ENCODE measurements around the gene CCR5. TPM values are rescaled to one million over a fixed set of nuclear protein-coding genes. Genes with fewer than 3 reads are reported as not detected.

The CCR5 gene
- total RNA-seq, 1 experiment from 2014 or later = not detected

- intact Hi-C loops (cut with micrococcal nuclease; ENCODE audit: unreplicated experiment) (no loop called here), in situ Hi-C loops (cut with HindIII; ENCODE audit: low pct_unique_long_range_greater_than_20kb, low sequenced_read_pairs) (no loop called here)
- ATAC-seq (no peak), DNase-seq (ENCODE audit: low read depth, low spot score) (no peak)
- Histone ChIP-seq H3K27ac (ENCODE audit: low read length) (no peak overlapping the region), H3K36me3 (ENCODE audit: control insufficient read depth, insufficient read depth, low read length) (no peaks in the 10 kb centered on the region), H3K27me3 (ENCODE audit: control insufficient read depth, insufficient read depth, low read length) (no peaks in the 10 kb centered on the region), H3K9me3 (ENCODE audit: control insufficient read depth, insufficient read depth, low read depth, low read length) (no peaks in the 10 kb centered on the region), H3K4me1 (ENCODE audit: control insufficient read depth, insufficient read depth, low read length) (no peaks in the 10 kb centered on the region), H3K4me3 (ENCODE audit: low read depth in 2 of 2, low read length in 2 of 2) (no peak overlapping the region)
- CTCF ChIA-PET = no interaction called here
- TF ChIP-seq POLR2AphosphoS5 (IDR thresholded peaks at IDR 0.05; ENCODE audit: low read depth, low read length) (no peak), CTCF (IDR thresholded peaks at IDR 0.05) (no peak), SIN3A (IDR thresholded peaks at IDR 0.05; ENCODE audit: borderline replicate concordance, insufficient read depth, low read depth, low read length) (no peak)
- TF ChIP-seq, protein P1, sequence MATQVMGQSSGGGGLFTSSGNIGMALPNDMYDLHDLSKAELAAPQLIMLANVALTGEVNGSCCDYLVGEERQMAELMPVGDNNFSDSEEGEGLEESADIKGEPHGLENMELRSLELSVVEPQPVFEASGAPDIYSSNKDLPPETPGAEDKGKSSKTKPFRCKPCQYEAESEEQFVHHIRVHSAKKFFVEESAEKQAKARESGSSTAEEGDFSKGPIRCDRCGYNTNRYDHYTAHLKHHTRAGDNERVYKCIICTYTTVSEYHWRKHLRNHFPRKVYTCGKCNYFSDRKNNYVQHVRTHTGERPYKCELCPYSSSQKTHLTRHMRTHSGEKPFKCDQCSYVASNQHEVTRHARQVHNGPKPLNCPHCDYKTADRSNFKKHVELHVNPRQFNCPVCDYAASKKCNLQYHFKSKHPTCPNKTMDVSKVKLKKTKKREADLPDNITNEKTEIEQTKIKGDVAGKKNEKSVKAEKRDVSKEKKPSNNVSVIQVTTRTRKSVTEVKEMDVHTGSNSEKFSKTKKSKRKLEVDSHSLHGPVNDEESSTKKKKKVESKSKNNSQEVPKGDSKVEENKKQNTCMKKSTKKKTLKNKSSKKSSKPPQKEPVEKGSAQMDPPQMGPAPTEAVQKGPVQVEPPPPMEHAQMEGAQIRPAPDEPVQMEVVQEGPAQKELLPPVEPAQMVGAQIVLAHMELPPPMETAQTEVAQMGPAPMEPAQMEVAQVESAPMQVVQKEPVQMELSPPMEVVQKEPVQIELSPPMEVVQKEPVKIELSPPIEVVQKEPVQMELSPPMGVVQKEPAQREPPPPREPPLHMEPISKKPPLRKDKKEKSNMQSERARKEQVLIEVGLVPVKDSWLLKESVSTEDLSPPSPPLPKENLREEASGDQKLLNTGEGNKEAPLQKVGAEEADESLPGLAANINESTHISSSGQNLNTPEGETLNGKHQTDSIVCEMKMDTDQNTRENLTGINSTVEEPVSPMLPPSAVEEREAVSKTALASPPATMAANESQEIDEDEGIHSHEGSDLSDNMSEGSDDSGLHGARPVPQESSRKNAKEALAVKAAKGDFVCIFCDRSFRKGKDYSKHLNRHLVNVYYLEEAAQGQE (IDR thresholded peaks at IDR 0.05; ENCODE audit: insufficient read depth in 1 of 2, low read depth in 2 of 2, low read length in 1 of 2) = no peak
- no TSS peak for BruUV-seq (replicated peaks)
- POLR2A ChIA-PET = no interaction called here
Measured at GRCh38 chr3:46399557-46399956, 28.8 kb downstream of the CCR5 start.

GRCh38 chr3:46400000-46400734 lies 29.4 kb downstream of the CCR5 start:
- DNase-seq (ENCODE audit: low read depth, low spot score) (no peak), ATAC-seq (no peak)
- Histone ChIP-seq H3K4me1 (ENCODE audit: control insufficient read depth, insufficient read depth, low read length) (no peaks in the 10 kb centered on the region), H3K27ac (ENCODE audit: low read length) (no peak overlapping the region), H3K36me3 (ENCODE audit: control insufficient read depth, insufficient read depth, low read length) (no peaks in the 10 kb centered on the region), H3K4me3 (ENCODE audit: low read depth in 2 of 2, low read length in 2 of 2) (no peak overlapping the region), H3K9me3 (ENCODE audit: control insufficient read depth, insufficient read depth, low read depth, low read length) (no peaks in the 10 kb centered on the region), H3K27me3 (ENCODE audit: control insufficient read depth, insufficient read depth, low read length) (no peaks in the 10 kb centered on the region)
- intact Hi-C loops (cut with micrococcal nuclease; ENCODE audit: unreplicated experiment) = no loop called here
- BruUV-seq (replicated peaks) = no TSS peak
- POLR2A ChIA-PET = no interaction called here
- in situ Hi-C loops (cut with HindIII; ENCODE audit: low pct_unique_long_range_greater_than_20kb, low sequenced_read_pairs) = no loop called here
- CTCF ChIA-PET = no interaction called here
- TF ChIP-seq POLR2AphosphoS5 (IDR thresholded peaks at IDR 0.05; ENCODE audit: low read depth, low read length) (no peak), CTCF (IDR thresholded peaks at IDR 0.05) (no peak), TCF7L2 (IDR thresholded peaks at IDR 0.05; ENCODE audit: low read depth, low read length) (no peak), SIN3A (IDR thresholded peaks at IDR 0.05; ENCODE audit: borderline replicate concordance, insufficient read depth, low read depth, low read length) (no peak)
- TF ChIP-seq, protein P1 (IDR thresholded peaks at IDR 0.05; ENCODE audit: insufficient read depth in 1 of 2, low read depth in 2 of 2, low read length in 1 of 2) = no peak

Measured in Panc1 (cell line).